Measurements from ENCODE around the gene OR5H2. TPM values are rescaled to one million over a fixed set of nuclear protein-coding genes. Genes with fewer than 3 reads are reported as not detected.

The OR5H2 gene
- polyA plus RNA-seq, 2 donors: not detected

DNA sequence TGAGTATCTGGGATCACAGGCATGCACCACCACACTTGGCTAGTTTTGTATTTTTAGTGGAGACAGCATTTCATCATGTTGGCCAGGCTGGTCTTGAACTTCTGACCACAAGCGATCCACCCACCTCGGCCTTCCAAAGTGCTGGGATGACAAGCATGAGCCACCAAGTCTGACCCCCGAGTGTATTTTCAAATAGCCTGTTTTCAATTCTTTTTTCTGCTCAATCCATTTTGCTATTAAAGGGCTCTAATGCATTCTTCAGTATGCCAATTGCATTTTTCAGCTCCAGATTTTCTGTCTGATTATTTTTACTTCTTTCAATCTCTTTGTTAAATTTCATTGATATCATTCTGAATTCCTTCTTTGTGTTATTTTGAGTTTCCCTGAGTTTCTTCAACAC is 12.5 kb upstream of the OR5H2 start:
- Histone ChIP-seq H3K27ac (ENCODE audit: low read depth in 2 of 2, low read length in 1 of 2) (no peak overlapping the region), H3K4me3 (ENCODE audit: low read depth in 1 of 2, low read length in 2 of 2) (no peak overlapping the region), H3K4me1 (ENCODE audit: control insufficient read depth in 2 of 2, insufficient read depth in 2 of 2, low read length in 1 of 2) (no peaks in the 10 kb centered on the region), H3K36me3 (ENCODE audit: control insufficient read depth in 2 of 2, insufficient read depth in 2 of 2, low read length in 1 of 2) (no peaks in the 10 kb centered on the region), H3K27me3 (ENCODE audit: control insufficient read depth in 1 of 2, insufficient read depth in 2 of 2, low read length in 2 of 2) (no peaks in the 10 kb centered on the region), H3K9me3 (ENCODE audit: control insufficient read depth in 2 of 2, insufficient read depth in 1 of 2, low read depth in 1 of 2, low read length in 1 of 2) (peaks cover 0 to 2% of the 10 kb centered on the region in 2 donors)
- WGBS, 2 donors: 77 to 82% methylated on average over 3 of the region's 3 CpGs

DNA sequence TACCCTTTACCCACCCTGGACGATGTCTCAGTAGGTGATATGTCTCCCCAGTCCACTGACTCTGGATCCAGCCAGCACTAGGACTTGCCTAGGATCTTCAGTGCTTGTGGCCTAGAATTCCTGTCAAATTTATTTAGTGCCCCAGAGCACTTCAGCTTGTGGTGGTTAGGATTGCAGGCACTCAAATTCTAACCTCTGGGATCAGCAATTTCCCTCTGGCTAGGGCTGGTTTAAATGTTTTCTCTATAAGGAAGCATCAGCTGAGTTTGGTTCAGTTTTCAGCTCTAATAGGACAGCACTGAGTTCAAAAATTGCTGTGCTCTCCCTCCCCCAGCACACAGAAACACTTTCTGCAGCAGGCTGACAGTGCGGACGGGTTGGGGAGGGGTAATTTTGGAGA is 10.2 kb upstream of the OR5H2 start:
- Histone ChIP-seq H3K36me3 (ENCODE audit: control insufficient read depth in 2 of 2, insufficient read depth in 2 of 2, low read length in 1 of 2) (no peaks in the 10 kb centered on the region), H3K27me3 (ENCODE audit: control insufficient read depth in 1 of 2, insufficient read depth in 2 of 2, low read length in 2 of 2) (no peaks in the 10 kb centered on the region), H3K4me3 (ENCODE audit: low read depth in 1 of 2, low read length in 2 of 2) (no peak overlapping the region), H3K4me1 (ENCODE audit: control insufficient read depth in 2 of 2, insufficient read depth in 2 of 2, low read length in 1 of 2) (no peaks in the 10 kb centered on the region), H3K27ac (ENCODE audit: low read depth in 2 of 2, low read length in 1 of 2) (no peak overlapping the region), H3K9me3 (ENCODE audit: control insufficient read depth in 2 of 2, insufficient read depth in 1 of 2, low read depth in 1 of 2, low read length in 1 of 2) (peaks cover 0 to 2% of the 10 kb centered on the region in 2 donors)
- WGBS, 2 donors: 72 to 78% methylated on average over 3 of the region's 3 CpGs

DNA sequence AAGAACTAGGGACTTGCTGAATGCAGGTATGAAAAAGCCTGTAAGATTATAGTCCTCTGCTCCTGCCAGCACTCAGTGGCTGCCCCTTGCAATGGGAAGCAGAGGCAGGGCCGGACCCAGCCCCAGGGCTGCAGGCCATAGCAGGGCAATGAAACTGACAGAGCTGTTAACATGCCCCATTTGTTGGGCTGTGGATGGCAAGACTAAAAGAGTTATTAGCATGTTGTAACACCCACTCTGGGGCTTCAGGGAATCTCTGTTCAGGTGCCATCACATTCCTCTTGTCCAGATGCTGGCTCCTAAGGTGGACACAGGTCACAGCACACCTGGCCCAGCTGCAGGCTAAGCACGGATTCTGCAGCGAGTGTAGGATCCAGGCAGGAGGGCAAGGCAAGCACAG is 7.4 kb upstream of the OR5H2 start:
- H3K4me3 ChIP-seq (ENCODE audit: low read depth in 1 of 2, low read length in 2 of 2): no peak overlapping the region

DNA sequence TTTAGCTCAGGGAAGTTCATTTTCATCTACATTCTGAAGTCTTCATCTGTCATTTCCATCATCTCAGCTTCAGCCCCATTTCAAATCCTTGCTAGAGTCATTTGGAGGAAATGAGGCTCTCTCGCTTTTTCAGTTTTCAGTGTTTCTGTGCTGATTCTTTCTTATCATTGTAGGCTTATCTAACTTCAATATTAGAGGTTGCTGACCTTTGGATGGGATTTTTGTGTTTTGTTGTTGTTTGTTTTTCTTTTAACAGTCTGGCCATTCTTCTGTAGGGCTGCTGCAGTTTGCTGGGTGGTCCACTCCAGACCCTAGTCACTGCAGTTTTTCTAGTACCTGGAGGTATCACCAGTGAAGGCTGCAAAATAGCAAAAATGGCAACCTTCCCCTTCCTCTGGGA is 8.6 kb downstream of the OR5H2 start:
- WGBS, 2 donors: 44 to 49% methylated on average over 1 of the region's 1 CpG
- no peak overlapping the region for H3K27ac ChIP-seq (ENCODE audit: low read depth in 2 of 2, low read length in 1 of 2)
- H3K36me3 ChIP-seq (ENCODE audit: control insufficient read depth in 2 of 2, insufficient read depth in 2 of 2, low read length in 1 of 2): no peaks in the 10 kb centered on the region
- H3K9me3 ChIP-seq (ENCODE audit: control insufficient read depth in 2 of 2, insufficient read depth in 1 of 2, low read depth in 1 of 2, low read length in 1 of 2): no peaks in the 10 kb centered on the region
- no peaks in the 10 kb centered on the region for H3K4me1 ChIP-seq (ENCODE audit: control insufficient read depth in 2 of 2, insufficient read depth in 2 of 2, low read length in 1 of 2)
- H3K27me3 ChIP-seq (ENCODE audit: control insufficient read depth in 1 of 2, insufficient read depth in 2 of 2, low read length in 2 of 2): no peaks in the 10 kb centered on the region
- no peak overlapping the region for H3K4me3 ChIP-seq (ENCODE audit: low read depth in 1 of 2, low read length in 2 of 2)

More for the DNA sequence above, 7.4 kb upstream of the OR5H2 start:
- 72 to 84% methylated on average over 3 of the region's 3 CpGs for WGBS, 2 donors
- H3K9me3 ChIP-seq (ENCODE audit: control insufficient read depth in 2 of 2, insufficient read depth in 1 of 2, low read depth in 1 of 2, low read length in 1 of 2): peaks cover 0 to 2% of the 10 kb centered on the region in 2 donors
- no peaks in the 10 kb centered on the region for H3K36me3 ChIP-seq (ENCODE audit: control insufficient read depth in 2 of 2, insufficient read depth in 2 of 2, low read length in 1 of 2)
- no peak overlapping the region for H3K27ac ChIP-seq (ENCODE audit: low read depth in 2 of 2, low read length in 1 of 2)
- no peaks in the 10 kb centered on the region for H3K27me3 ChIP-seq (ENCODE audit: control insufficient read depth in 1 of 2, insufficient read depth in 2 of 2, low read length in 2 of 2)
- H3K4me1 ChIP-seq (ENCODE audit: control insufficient read depth in 2 of 2, insufficient read depth in 2 of 2, low read length in 1 of 2): no peaks in the 10 kb centered on the region

DNA sequence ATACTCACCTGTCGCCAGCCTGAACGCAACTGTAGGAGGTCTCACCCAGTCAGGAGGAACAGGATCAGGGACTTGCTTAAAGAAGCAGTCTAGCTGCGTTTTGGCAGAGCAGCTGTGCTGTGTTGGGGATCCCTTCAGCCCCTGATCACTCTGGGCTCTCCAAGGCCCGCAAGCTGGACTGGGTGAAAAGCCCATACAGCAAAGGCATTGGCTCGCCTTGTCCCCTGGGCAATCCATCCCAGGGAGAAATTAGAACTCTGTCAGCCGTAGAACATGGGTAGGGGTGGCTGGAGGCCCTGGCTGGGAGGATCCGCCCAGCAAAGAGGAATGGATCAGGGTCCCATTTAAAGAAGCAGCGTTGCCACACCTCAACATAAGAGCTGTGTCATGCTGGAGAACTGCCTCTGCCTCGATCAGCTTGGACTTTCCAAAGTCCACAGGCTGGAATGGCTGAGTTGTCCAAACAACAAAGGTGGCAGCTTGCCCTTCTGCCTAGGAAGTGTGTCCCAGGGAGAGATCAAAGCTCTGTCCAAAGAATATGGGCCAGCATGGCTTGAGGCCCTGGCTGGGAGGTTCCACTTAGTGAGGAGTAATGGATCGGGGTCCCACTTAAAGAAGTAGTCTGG is 9.1 kb downstream of the OR5H2 start:
- 71 to 77% methylated on average over 10 of the region's 10 CpGs for WGBS, 2 donors
- no peaks in the 10 kb centered on the region for H3K9me3 ChIP-seq (ENCODE audit: control insufficient read depth in 2 of 2, insufficient read depth in 1 of 2, low read depth in 1 of 2, low read length in 1 of 2)
- no peak overlapping the region for H3K27ac ChIP-seq (ENCODE audit: low read depth in 2 of 2, low read length in 1 of 2)
- no peak overlapping the region for H3K4me3 ChIP-seq (ENCODE audit: low read depth in 1 of 2, low read length in 2 of 2)
- H3K4me1 ChIP-seq (ENCODE audit: control insufficient read depth in 2 of 2, insufficient read depth in 2 of 2, low read length in 1 of 2): no peaks in the 10 kb centered on the region
- H3K27me3 ChIP-seq (ENCODE audit: control insufficient read depth in 1 of 2, insufficient read depth in 2 of 2, low read length in 2 of 2): no peaks in the 10 kb centered on the region
- no peaks in the 10 kb centered on the region for H3K36me3 ChIP-seq (ENCODE audit: control insufficient read depth in 2 of 2, insufficient read depth in 2 of 2, low read length in 1 of 2)

DNA sequence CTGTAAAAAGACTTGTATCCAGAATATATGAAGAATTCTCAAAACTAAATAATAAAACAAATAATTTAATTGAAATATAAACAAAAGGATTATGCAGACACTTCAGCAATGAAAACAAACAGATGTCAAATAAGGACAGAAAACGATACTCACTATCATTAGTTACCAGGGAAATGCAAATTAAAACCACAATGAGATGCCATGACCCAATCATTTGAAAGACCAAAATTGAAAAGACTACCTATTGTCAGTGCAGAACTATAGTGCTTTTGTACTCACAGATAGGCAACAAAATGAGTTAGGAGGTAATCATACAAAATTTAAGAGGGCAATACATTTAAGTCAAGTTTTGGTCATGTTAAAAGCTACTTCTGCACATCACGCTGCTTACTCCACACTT is 39.8 kb downstream of the OR5H2 start:
- no peaks in the 10 kb centered on the region for H3K4me1 ChIP-seq (ENCODE audit: control insufficient read depth in 2 of 2, insufficient read depth in 2 of 2, low read length in 1 of 2)
- no peak overlapping the region for H3K27ac ChIP-seq (ENCODE audit: low read depth in 2 of 2, low read length in 1 of 2)
- no peak overlapping the region for H3K4me3 ChIP-seq (ENCODE audit: low read depth in 1 of 2, low read length in 2 of 2)
- H3K9me3 ChIP-seq (ENCODE audit: control insufficient read depth in 2 of 2, insufficient read depth in 1 of 2, low read depth in 1 of 2, low read length in 1 of 2): no peaks in the 10 kb centered on the region
- no peaks in the 10 kb centered on the region for H3K27me3 ChIP-seq (ENCODE audit: control insufficient read depth in 1 of 2, insufficient read depth in 2 of 2, low read length in 2 of 2)
- H3K36me3 ChIP-seq (ENCODE audit: control insufficient read depth in 2 of 2, insufficient read depth in 2 of 2, low read length in 1 of 2): no peaks in the 10 kb centered on the region
- 75 to 76% methylated on average over 2 of the region's 2 CpGs for WGBS, 2 donors

DNA sequence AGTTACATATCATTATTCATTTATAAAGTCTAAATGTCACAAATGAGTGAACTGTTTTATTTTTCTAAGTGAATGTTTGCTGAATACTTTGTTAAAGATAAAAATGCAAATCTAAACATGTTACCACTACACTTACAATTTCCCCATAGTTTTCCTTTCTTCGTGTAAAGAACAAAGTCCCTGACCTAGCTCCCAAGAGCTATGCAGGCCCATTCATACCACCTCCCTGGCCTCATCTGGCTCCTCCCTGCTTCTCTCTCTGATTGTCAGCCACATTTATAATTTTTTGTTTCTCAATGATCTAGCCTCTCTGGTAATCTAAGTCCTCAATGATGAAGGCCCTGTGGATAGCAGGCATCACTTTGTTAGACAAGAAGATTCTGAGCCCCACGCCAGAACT is 40.4 kb downstream of the OR5H2 start:
- Histone ChIP-seq H3K9me3 (ENCODE audit: control insufficient read depth in 2 of 2, insufficient read depth in 1 of 2, low read depth in 1 of 2, low read length in 1 of 2) (no peaks in the 10 kb centered on the region), H3K27me3 (ENCODE audit: control insufficient read depth in 1 of 2, insufficient read depth in 2 of 2, low read length in 2 of 2) (no peaks in the 10 kb centered on the region), H3K27ac (ENCODE audit: low read depth in 2 of 2, low read length in 1 of 2) (no peak overlapping the region), H3K36me3 (ENCODE audit: control insufficient read depth in 2 of 2, insufficient read depth in 2 of 2, low read length in 1 of 2) (no peaks in the 10 kb centered on the region), H3K4me1 (ENCODE audit: control insufficient read depth in 2 of 2, insufficient read depth in 2 of 2, low read length in 1 of 2) (no peaks in the 10 kb centered on the region), H3K4me3 (ENCODE audit: low read depth in 1 of 2, low read length in 2 of 2) (no peak overlapping the region)
- WGBS, 2 donors: 67 to 69% methylated on average over 2 of the region's 2 CpGs

DNA sequence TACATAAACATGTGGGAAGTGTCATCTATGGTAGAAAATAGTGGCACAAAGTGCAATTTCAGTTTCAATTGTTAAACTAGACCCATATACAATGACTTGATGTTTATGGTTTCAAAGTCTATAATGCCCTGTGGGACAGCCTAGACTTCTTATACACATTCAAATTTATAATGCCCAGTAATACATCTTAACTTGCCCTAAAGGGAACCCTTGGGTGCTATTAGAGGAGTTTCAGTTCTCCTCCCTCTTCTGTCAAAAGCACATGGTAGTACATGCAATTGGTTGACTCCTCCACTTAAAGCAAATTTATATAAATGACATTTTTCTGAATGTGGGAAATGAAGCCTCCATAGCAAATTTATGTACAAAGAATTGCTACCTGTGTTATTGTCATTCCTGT is 41.1 kb downstream of the OR5H2 start:
- no peaks in the 10 kb centered on the region for H3K27me3 ChIP-seq (ENCODE audit: control insufficient read depth in 1 of 2, insufficient read depth in 2 of 2, low read length in 2 of 2)
- no peaks in the 10 kb centered on the region for H3K36me3 ChIP-seq (ENCODE audit: control insufficient read depth in 2 of 2, insufficient read depth in 2 of 2, low read length in 1 of 2)
- H3K27ac ChIP-seq (ENCODE audit: low read depth in 2 of 2, low read length in 1 of 2): no peak overlapping the region
- H3K9me3 ChIP-seq (ENCODE audit: control insufficient read depth in 2 of 2, insufficient read depth in 1 of 2, low read depth in 1 of 2, low read length in 1 of 2): no peaks in the 10 kb centered on the region
- no peaks in the 10 kb centered on the region for H3K4me1 ChIP-seq (ENCODE audit: control insufficient read depth in 2 of 2, insufficient read depth in 2 of 2, low read length in 1 of 2)
- no peak overlapping the region for H3K4me3 ChIP-seq (ENCODE audit: low read depth in 1 of 2, low read length in 2 of 2)

DNA sequence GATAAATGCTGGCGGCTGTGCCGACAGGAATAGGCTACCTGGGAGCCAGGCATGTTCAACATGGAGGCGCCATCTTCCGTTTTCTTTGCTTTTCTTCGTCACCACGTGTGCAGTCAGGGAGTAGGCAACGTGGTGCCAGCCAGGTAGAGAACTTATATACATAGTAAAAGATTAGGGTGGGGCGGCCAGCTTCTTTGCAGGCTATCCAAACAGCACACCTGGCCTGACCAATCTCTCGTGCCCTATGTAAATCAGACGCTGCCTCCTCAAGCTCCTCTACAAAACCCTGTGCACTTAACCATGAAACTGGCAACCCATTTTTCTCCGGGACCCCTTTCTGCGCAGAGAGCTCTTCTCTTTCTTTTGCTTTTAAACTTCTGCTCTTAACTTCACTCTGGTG is 42.8 kb downstream of the OR5H2 start:
- H3K4me3 ChIP-seq (ENCODE audit: low read depth in 1 of 2, low read length in 2 of 2): no peak overlapping the region
- no peak overlapping the region for H3K27ac ChIP-seq (ENCODE audit: low read depth in 2 of 2, low read length in 1 of 2)
- no peaks in the 10 kb centered on the region for H3K9me3 ChIP-seq (ENCODE audit: control insufficient read depth in 2 of 2, insufficient read depth in 1 of 2, low read depth in 1 of 2, low read length in 1 of 2)
- 62 to 69% methylated on average over 12 of the region's 12 CpGs for WGBS, 2 donors
- H3K4me1 ChIP-seq (ENCODE audit: control insufficient read depth in 2 of 2, insufficient read depth in 2 of 2, low read length in 1 of 2): no peaks in the 10 kb centered on the region
- no peaks in the 10 kb centered on the region for H3K36me3 ChIP-seq (ENCODE audit: control insufficient read depth in 2 of 2, insufficient read depth in 2 of 2, low read length in 1 of 2)
- no peaks in the 10 kb centered on the region for H3K27me3 ChIP-seq (ENCODE audit: control insufficient read depth in 1 of 2, insufficient read depth in 2 of 2, low read length in 2 of 2)

DNA sequence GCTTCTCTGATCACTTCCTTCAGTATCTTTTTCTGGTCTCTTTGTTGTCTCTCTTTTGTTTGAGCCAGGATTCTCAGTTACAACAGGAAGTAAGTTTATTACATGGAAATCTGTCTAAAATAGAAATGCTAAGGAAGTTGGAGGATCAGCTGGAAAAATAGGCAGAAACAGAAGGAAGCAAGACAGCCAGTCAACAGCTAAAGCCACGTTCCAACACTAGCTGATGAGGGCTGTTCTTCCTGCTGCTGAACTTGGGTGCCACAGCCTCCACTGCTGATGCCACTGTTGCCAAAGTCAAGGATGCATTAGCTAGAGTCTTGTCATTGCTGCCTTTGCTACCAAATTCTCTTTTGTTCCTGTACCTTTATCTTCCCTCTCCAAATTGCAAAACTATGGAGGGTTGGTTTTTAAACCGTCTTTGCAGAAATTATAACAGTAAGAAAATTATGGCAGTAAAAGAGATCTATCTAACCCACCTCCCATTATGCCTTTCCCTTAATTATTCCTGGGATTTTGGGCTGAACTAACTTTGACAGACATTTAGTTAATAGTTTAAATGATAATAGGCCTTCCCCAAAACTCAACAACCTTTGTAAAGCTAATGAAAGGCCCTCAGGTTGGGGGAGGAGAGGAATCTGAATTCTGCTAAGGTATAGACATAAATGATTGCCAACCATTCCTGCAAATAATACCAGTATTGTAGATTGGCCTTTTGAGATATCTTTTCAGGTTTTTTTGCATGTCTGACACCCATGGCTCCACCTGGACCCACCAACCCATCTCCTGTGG is 44.0 kb downstream of the OR5H2 start:
- WGBS, 2 donors: 67 to 68% methylated on average over 2 of the region's 2 CpGs
- no peaks in the 10 kb centered on the region for H3K4me1 ChIP-seq (ENCODE audit: control insufficient read depth in 2 of 2, insufficient read depth in 2 of 2, low read length in 1 of 2)
- no peaks in the 10 kb centered on the region for H3K27me3 ChIP-seq (ENCODE audit: control insufficient read depth in 1 of 2, insufficient read depth in 2 of 2, low read length in 2 of 2)
- no peaks in the 10 kb centered on the region for H3K9me3 ChIP-seq (ENCODE audit: control insufficient read depth in 2 of 2, insufficient read depth in 1 of 2, low read depth in 1 of 2, low read length in 1 of 2)
- no peak overlapping the region for H3K27ac ChIP-seq (ENCODE audit: low read depth in 2 of 2, low read length in 1 of 2)
- H3K4me3 ChIP-seq (ENCODE audit: low read depth in 1 of 2, low read length in 2 of 2): no peak overlapping the region
- no peaks in the 10 kb centered on the region for H3K36me3 ChIP-seq (ENCODE audit: control insufficient read depth in 2 of 2, insufficient read depth in 2 of 2, low read length in 1 of 2)

Data from esophagus (tissue), 2 donors.